ENCODE measurements around the gene PPM1L.
"Not testable (repeated sequence)": the region's sequence is repeated elsewhere in the genome, so short reads cannot be mapped to it uniquely, and the experiment has no call there.

PPM1L gene

GRCh38 chr3:160755776-160756304 lies at the start of gene PPM1L:
Gene PPM1L (plus strand): TSS chr3:160756231.
- DNase-seq (ENCODE audit: low spot score) = peak; percentile 75

GRCh38 chr3:160707187-160707794 lies 48.7 kb upstream of the PPM1L start:
- peak; percentile 42 for DNase-seq (ENCODE audit: low spot score)

- DNase-seq (ENCODE audit: low spot score) = no peak
Measured at GRCh38 chr3:160709477-160710182, 46.4 kb upstream of the PPM1L start.

- DNase-seq (ENCODE audit: low spot score) = not testable (repeated sequence)
Measured at GRCh38 chr3:160713144-160713543, 42.9 kb upstream of the PPM1L start.

GRCh38 chr3:160719710-160720109 lies 36.3 kb upstream of the PPM1L start:
- DNase-seq (ENCODE audit: low spot score) = no peak

GRCh38 chr3:160720123-160720746 lies 35.8 kb upstream of the PPM1L start:
- no peak for DNase-seq (ENCODE audit: low spot score)

- no peak for DNase-seq (ENCODE audit: low spot score)
Measured at GRCh38 chr3:160722331-160722730, 33.7 kb upstream of the PPM1L start.

- DNase-seq (ENCODE audit: low spot score) = no peak
Measured at GRCh38 chr3:160725338-160725737, 30.7 kb upstream of the PPM1L start.

- no peak for DNase-seq (ENCODE audit: low spot score)
Measured at GRCh38 chr3:160735826-160736225, 20.2 kb upstream of the PPM1L start.

- no peak for DNase-seq (ENCODE audit: low spot score)
Measured at GRCh38 chr3:160738048-160738447, 18.0 kb upstream of the PPM1L start.

DNA sequence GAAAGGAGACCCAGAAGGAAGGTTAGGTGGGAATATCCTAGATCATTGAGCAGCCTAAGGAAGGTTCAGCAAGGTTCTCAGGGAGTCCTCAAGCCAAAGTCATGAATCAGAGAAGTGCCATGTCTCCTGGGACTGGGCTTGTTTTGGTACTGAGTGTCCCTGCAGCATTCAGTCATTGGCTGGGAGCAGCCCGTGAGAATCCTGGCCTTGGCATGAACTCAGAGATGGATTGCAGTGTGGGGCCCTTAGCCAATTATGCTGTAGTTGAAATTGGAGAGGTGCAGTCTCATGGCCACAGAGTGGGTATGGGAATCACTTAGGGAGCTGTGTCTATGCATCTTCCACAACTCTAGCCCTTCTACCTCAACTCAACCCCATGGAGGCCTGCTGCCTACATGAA lies 17.0 kb upstream of the PPM1L start:
- no peak for DNase-seq (ENCODE audit: low spot score)

DNA sequence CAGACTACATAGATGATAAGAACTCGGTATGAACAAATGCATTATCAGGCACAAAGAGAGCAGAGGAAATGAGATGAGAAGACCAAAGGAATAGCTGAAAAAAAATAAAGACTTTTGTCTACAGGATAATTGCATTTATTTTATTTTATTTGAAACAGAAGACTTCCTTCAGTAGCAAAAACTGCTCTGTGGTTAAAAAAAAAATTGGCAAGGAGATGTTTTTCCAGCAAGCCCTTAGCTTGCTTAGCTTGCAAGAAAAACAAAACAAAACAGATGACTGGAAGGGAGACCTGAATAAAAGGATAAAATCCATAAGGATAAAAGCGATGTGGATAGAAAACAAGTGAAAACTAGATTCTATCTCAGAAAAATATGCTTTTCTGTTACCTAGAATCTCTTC lies 9.1 kb upstream of the PPM1L start:
- no peak for DNase-seq (ENCODE audit: low spot score)

- DNase-seq (ENCODE audit: low spot score) = no peak
Measured at GRCh38 chr3:160747422-160747821, 8.6 kb upstream of the PPM1L start.

- no peak for DNase-seq (ENCODE audit: low spot score)
Measured at GRCh38 chr3:160748231-160748630, 7.8 kb upstream of the PPM1L start.

DNA sequence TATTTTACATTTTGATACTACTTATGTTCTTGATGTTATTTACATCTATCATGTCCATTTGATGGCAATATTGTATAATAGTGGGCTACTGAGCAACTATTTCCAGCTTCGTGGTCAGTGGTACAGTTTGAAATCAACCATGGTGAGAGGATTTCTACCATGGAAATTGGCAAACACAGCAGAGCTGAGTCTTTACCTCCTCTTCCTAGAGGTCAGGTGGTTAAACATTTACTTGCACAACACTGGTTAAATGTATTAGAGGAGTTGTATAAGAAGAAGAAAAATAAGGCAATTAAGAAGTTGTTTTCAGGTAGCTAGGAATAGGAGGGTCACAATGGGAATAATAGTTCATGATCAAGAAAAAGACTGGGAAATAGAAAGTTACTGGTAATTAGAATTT lies 7.2 kb upstream of the PPM1L start:
- no peak for DNase-seq (ENCODE audit: low spot score)

DNA sequence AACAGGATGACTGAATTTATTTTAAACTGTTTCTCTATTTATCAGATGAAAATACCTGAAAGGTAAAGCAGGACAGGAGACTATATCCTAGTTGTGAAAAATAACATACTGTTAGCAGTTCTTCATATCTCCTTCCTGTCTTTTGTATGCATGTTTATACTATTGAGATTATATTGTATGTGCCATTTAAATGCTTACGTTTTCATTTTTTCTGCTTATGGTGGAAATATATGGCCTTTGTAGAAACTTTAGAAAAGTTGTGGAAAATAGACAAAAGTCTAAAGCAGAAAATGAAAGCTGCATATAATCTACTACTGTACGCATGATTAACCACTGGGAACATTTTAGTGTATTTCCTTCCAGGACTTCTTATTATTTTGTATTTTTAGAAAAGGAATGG lies 2.1 kb upstream of the PPM1L start:
- no peak for DNase-seq (ENCODE audit: low spot score)

- peak; percentile 52 for DNase-seq (ENCODE audit: low spot score)
Measured at GRCh38 chr3:160754371-160754854, 1.6 kb upstream of the PPM1L start.

- peak; percentile 97 for DNase-seq (ENCODE audit: low spot score)
Measured at GRCh38 chr3:160754855-160755747, 930 bp upstream of the PPM1L start.

GRCh38 chr3:160757233-160758106 lies 1.4 kb downstream of the PPM1L start:
- no peak for DNase-seq (ENCODE audit: low spot score)

DNA sequence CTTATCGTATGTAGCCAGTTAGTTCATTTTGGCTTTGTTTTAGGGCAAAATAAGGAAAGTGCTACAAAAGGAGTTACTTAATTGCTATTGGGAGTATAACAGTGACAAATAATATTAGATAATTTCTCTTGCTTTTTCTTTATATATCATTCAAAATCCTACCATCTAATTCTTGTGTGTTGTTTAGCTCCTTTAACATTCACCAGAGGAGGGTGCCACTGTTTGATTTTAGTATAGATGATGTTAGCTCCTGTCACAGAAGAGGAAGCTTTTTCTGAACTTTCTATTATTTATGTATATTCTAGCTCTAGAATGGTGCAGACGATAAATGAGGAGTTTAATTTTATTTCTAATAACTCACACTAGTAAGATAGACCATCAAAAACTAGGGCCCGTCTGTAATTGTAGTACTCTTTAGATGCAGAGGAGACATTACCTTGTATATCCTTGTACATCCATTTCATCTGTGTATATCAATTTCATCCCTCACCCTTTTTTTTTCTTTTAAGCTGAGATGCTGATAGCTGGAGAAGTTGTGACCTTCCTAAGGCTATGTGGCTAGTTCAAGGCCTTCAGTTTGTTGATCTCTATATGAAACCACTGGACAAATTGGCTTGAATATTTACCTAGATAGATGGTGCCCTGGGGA lies 3.0 kb downstream of the PPM1L start:
- DNase-seq (ENCODE audit: low spot score) = no peak

Measured in GM03348 (cell line).